HG03095 (cell line): ENCODE measurements around the gene ADIPOR2.

Source experiments
- ATAC-seq: cut with Tn5 transposase; IDR thresholded peaks from one replicate; pipeline ENCODE4 v1.9.1; 2021; ENCODE audit warnings: moderate library complexity; ENCODE audit not compliant: unreplicated experiment

ADIPOR2 gene

GRCh38 chr12:1768615-1769014 is 77.7 kb downstream of the ADIPOR2 start:
- ATAC-seq: no peak

- ATAC-seq: no peak
Observed at GRCh38 chr12:1769809-1770494, 79.1 kb downstream of the ADIPOR2 start.

GRCh38 chr12:1773937-1774655 is 83.2 kb downstream of the ADIPOR2 start:
- no peak for ATAC-seq

GRCh38 chr12:1776170-1776921 is 85.5 kb downstream of the ADIPOR2 start:
- no peak for ATAC-seq

GRCh38 chr12:1777798-1778197 is 86.9 kb downstream of the ADIPOR2 start:
- ATAC-seq: no peak

GRCh38 chr12:1778911-1779310 is 88.0 kb downstream of the ADIPOR2 start:
- no peak for ATAC-seq

- no peak for ATAC-seq
Observed at GRCh38 chr12:1779783-1780182, 88.9 kb downstream of the ADIPOR2 start.

GRCh38 chr12:1781772-1782171 is 90.9 kb downstream of the ADIPOR2 start:
- ATAC-seq: no peak

GRCh38 chr12:1782215-1782614 is 91.3 kb downstream of the ADIPOR2 start:
- ATAC-seq: no peak

GRCh38 chr12:1787714-1788113 is 96.8 kb downstream of the ADIPOR2 start:
- ATAC-seq: no peak

- no peak for ATAC-seq
Observed at GRCh38 chr12:1790444-1790843, 99.6 kb downstream of the ADIPOR2 start.

GRCh38 chr12:1791104-1791841 is 100.4 kb downstream of the ADIPOR2 start:
- no peak for ATAC-seq

- ATAC-seq: no peak
Observed at GRCh38 chr12:1792406-1792805, 101.5 kb downstream of the ADIPOR2 start.

GRCh38 chr12:1793426-1794210 is 102.7 kb downstream of the ADIPOR2 start:
- ATAC-seq: no peak

- ATAC-seq: no peak
Observed at GRCh38 chr12:1794440-1795090, 103.7 kb downstream of the ADIPOR2 start.

GRCh38 chr12:1795221-1795784 is 104.4 kb downstream of the ADIPOR2 start:
- no peak for ATAC-seq

GRCh38 chr12:1795785-1796514 is 105.1 kb downstream of the ADIPOR2 start:
- ATAC-seq: peak; percentile 91

- peak; percentile 17 for ATAC-seq
Observed at GRCh38 chr12:1796515-1797010, 105.7 kb downstream of the ADIPOR2 start.
